ENCODE data around the gene CHMP1A. TPM values are rescaled to one million over a fixed set of nuclear protein-coding genes. Genes with fewer than 3 reads are reported as not detected.
A peak's percentile ranks its signal among the peaks of the same experiment; 100 is the strongest.

Gene CHMP1A
- 104 TPM for total RNA-seq (ENCODE audit: unreplicated experiment)
- long read RNA-seq, transcript CHMP1A-202 (6 exons, 2,295 nt), result major isoform, 5 of 135 reads
- long read RNA-seq, partial matches to known transcripts, result 0 of 135 reads
- long read RNA-seq, other reads (novel, unspliced or antisense), result 129 of 135 reads

GRCh38 chr16:89657442-89658220 is at the start of gene CHMP1A, which contains the start of gene SPATA33:
Gene CHMP1A (minus strand): TSS chr16:89657708. CDS start chr16:89657588, 120 bp downstream.
Gene SPATA33 (plus strand): TSS chr16:89657836. CDS start chr16:89657912, 76 bp downstream.
- peak within 1 kb of the TSS; percentile 72 for H3K27ac Mint-ChIP-seq (ENCODE audit: unreplicated experiment)

GRCh38 chr16:89706518-89707260 is 49.2 kb upstream of the CHMP1A start:
- H3K4me1 Mint-ChIP-seq (ENCODE audit: unreplicated experiment), result no peaks in the 10 kb centered on the region
- H3K27ac Mint-ChIP-seq (ENCODE audit: unreplicated experiment), result no peak overlapping the region
- DNase-seq (ENCODE audit: low spot score), result no peak
- TF ChIP-seq, protein P1, sequence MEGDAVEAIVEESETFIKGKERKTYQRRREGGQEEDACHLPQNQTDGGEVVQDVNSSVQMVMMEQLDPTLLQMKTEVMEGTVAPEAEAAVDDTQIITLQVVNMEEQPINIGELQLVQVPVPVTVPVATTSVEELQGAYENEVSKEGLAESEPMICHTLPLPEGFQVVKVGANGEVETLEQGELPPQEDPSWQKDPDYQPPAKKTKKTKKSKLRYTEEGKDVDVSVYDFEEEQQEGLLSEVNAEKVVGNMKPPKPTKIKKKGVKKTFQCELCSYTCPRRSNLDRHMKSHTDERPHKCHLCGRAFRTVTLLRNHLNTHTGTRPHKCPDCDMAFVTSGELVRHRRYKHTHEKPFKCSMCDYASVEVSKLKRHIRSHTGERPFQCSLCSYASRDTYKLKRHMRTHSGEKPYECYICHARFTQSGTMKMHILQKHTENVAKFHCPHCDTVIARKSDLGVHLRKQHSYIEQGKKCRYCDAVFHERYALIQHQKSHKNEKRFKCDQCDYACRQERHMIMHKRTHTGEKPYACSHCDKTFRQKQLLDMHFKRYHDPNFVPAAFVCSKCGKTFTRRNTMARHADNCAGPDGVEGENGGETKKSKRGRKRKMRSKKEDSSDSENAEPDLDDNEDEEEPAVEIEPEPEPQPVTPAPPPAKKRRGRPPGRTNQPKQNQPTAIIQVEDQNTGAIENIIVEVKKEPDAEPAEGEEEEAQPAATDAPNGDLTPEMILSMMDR (IDR thresholded peaks at IDR 0.05; ENCODE audit: unreplicated experiment), result no peak
- H3K36me3 Mint-ChIP-seq (ENCODE audit: low read depth, unreplicated experiment), result no peaks in the 10 kb centered on the region
- no peaks in the 10 kb centered on the region for H3K9me3 Mint-ChIP-seq (ENCODE audit: unreplicated experiment)
- peaks cover 9% of the 10 kb centered on the region for H3K27me3 Mint-ChIP-seq (ENCODE audit: unreplicated experiment)
- no peak overlapping the region for H3K4me3 Mint-ChIP-seq (ENCODE audit: unreplicated experiment)

More at GRCh38 chr16:89657442-89658220, at the start of gene CHMP1A, which contains the start of gene SPATA33:
- H3K9me3 Mint-ChIP-seq (ENCODE audit: unreplicated experiment), result no peaks in the 10 kb centered on the region
- H3K27me3 Mint-ChIP-seq (ENCODE audit: unreplicated experiment), result peaks cover 12% of the 10 kb centered on the region
- peak within 1 kb of the TSS; percentile 97 for H3K4me3 Mint-ChIP-seq (ENCODE audit: unreplicated experiment)
- TF ChIP-seq, protein P1 (IDR thresholded peaks at IDR 0.05; ENCODE audit: unreplicated experiment), result no peak
- DNase-seq (ENCODE audit: low spot score), result peak; percentile 91
- H3K4me1 Mint-ChIP-seq (ENCODE audit: unreplicated experiment), result peaks cover 8% of the 10 kb centered on the region
- peaks cover 35% of the 10 kb centered on the region for H3K36me3 Mint-ChIP-seq (ENCODE audit: low read depth, unreplicated experiment)

- Mint-ChIP-seq H3K27me3 (ENCODE audit: unreplicated experiment) (peaks cover 9% of the 10 kb centered on the region), H3K27ac (ENCODE audit: unreplicated experiment) (no peak overlapping the region), H3K36me3 (ENCODE audit: low read depth, unreplicated experiment) (no peaks in the 10 kb centered on the region), H3K4me3 (ENCODE audit: unreplicated experiment) (no peak overlapping the region), H3K9me3 (ENCODE audit: unreplicated experiment) (no peaks in the 10 kb centered on the region), H3K4me1 (ENCODE audit: unreplicated experiment) (no peaks in the 10 kb centered on the region)
- TF ChIP-seq, protein P1 (IDR thresholded peaks at IDR 0.05; ENCODE audit: unreplicated experiment), result no peak
- no peak for DNase-seq (ENCODE audit: low spot score)
These were observed 47.5 kb upstream of the CHMP1A start for GRCh38 chr16:89705006-89705405.

DNA sequence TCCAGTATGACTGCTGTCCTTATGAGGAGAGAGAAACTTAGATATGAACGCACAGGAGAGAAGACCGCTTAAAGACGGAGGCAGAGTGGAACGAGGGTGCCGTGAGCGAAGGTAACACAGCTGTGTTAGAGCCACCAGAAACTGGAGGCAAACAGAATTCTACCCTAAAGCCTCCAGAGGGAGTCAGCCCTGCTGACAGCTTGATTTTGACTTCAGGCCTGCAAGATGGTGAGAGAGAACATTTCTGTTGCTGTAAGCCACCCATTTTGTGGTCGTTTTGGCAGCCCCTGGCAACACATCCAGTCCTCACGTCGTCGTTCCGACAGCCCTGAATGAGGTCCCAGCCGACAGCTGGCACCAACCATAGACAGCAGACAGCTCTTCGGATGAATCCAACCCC is 46.8 kb upstream of the CHMP1A start:
- Mint-ChIP-seq H3K4me1 (ENCODE audit: unreplicated experiment) (no peaks in the 10 kb centered on the region), H3K9me3 (ENCODE audit: unreplicated experiment) (no peaks in the 10 kb centered on the region), H3K4me3 (ENCODE audit: unreplicated experiment) (no peak overlapping the region), H3K27ac (ENCODE audit: unreplicated experiment) (no peak overlapping the region), H3K27me3 (ENCODE audit: unreplicated experiment) (peaks cover 9% of the 10 kb centered on the region), H3K36me3 (ENCODE audit: low read depth, unreplicated experiment) (peaks cover under 1% of the 10 kb centered on the region)
- no peak for DNase-seq (ENCODE audit: low spot score)
- TF ChIP-seq, protein P1 (IDR thresholded peaks at IDR 0.05; ENCODE audit: unreplicated experiment), result no peak

All from endothelial cell (in vitro differentiated cells).